K562 (cell line): Measurements from ENCODE around the gene SLC26A6. TPM values are rescaled to one million over a fixed set of nuclear protein-coding genes. Genes with fewer than 3 reads are reported as not detected.

ENCODE experiments used
- BACH1 ChIP-seq: fragments of 200-800 bp; sonication (Bioruptor generic); IDR thresholded peaks from 2 replicates; pipeline ENCODE4 v1.6.1; 2016; ENCODE audit warnings: missing genetic modification characterization, missing compliant biosample characterization
- ERF ChIP-seq: fragments of 450-650 bp; formaldehyde crosslinking; IDR thresholded peaks from 2 replicates; pipeline ENCODE4 v1.4.0; 2020; ENCODE audit warnings: mild to moderate bottlenecking, mixed read lengths
- HSF4 ChIP-seq: fragments of 250-450 bp; sonication (Bioruptor Pico); IDR thresholded peaks from 2 replicates; pipeline ENCODE4 v2.1.2; 2022; ENCODE audit warnings: mild to moderate bottlenecking, moderate library complexity, borderline replicate concordance
- ILK ChIP-seq: fragments of 450-650 bp; IDR thresholded peaks from 2 replicates; pipeline ENCODE4 v1.6.1; 2016; ENCODE audit warnings: missing genetic modification characterization, low read depth, mild to moderate bottlenecking, missing compliant biosample characterization, moderate library complexity, borderline replicate concordance
- MED1 ChIP-seq: sonication (generic); formaldehyde crosslinking; IDR thresholded peaks from 2 replicates; pipeline ENCODE4 v1.8.1; 2023; ENCODE audit warnings: missing genetic modification reagents, borderline replicate concordance
- NR1H2 ChIP-seq: sonication (generic); formaldehyde crosslinking; IDR thresholded peaks from 2 replicates; pipeline ENCODE4 v1.4.0; 2020; ENCODE audit warnings: mild to moderate bottlenecking, missing genetic modification reagents
- ZNF41 ChIP-seq: fragments of 250-450 bp; sonication (Bioruptor Pico); conservative IDR thresholded peaks from 2 replicates; pipeline ENCODE4 v1.4.0; 2020; ENCODE audit warnings: mild to moderate bottlenecking
- ZNF707 ChIP-seq: fragments of 250-450 bp; sonication (Bioruptor Pico); conservative IDR thresholded peaks from 2 replicates; pipeline ENCODE4 v1.8.0; 2022; ENCODE audit warnings: inconsistent platforms, mild to moderate bottlenecking, moderate library complexity
- polyA plus RNA-seq, 8 experiments: library from polyadenylated mRNA; depleted of rRNA in 4 of 8; stranded (reverse) in 5 of 8; unstranded in 3 of 8; fragments of >200 nt; fragmentation: Nextera tagmentation in 2 of 8; fragmentation: Illumina TruSeq in 1 of 8; extraction: Ambion mirVana in 2 of 8; extraction: Trizol in 1 of 8; gene quantifications; 2 replicates each; pipeline versions ENCODE4 v1.2.1 to v1.2.3, GENCODE V29; 2011 to 2014; ENCODE audit warnings: inconsistent platforms in 1 of 8, missing spikeins in 1 of 8
- total RNA-seq, 7 experiments: library from RNA; depleted of rRNA in 6 of 7; stranded (reverse); fragments of >200 nt in 6 of 7; fragmentation: Illumina TruSeq in 2 of 7; extraction: Trizol in 2 of 7; gene quantifications; 2 replicates each; pipeline versions ENCODE4 v1.2.1 to v1.2.3, GENCODE V29; 2011 to 2021; ENCODE audit warnings: low replicate concordance in 1 of 7
- TF ChIP-seq, protein P1 (sequence below), 2 experiments: fragments of 450-650 bp in 1 of 2; sonication (generic) in 1 of 2; formaldehyde crosslinking in 1 of 2; IDR thresholded peaks; 2 replicates each; pipeline versions ENCODE4 v1.7.1 to v1.9.0; 2016 to 2022; ENCODE audit warnings: inconsistent platforms in 1 of 2, mild to moderate bottlenecking in 1 of 2, missing genetic modification reagents in 1 of 2
- TF ChIP-seq, protein P2 (sequence below): fragments of 450-650 bp; IDR thresholded peaks from 2 replicates; pipeline ENCODE4 v1.6.1; 2017; ENCODE audit warnings: antibody characterized with exemption, mild to moderate bottlenecking
- TF ChIP-seq, protein P3 (sequence below): fragments of 450-650 bp; IDR thresholded peaks from 2 replicates; pipeline ENCODE4 v1.6.1; 2016; ENCODE audit warnings: antibody characterized with exemption

Gene SLC26A6
- total and polyA plus RNA-seq, 9 of the 15 experiments (the other 6 are each of a cell fraction or from before 2014, with no cell fraction given), result 2.1 to 27.2 (median 14.8) TPM

DNA sequence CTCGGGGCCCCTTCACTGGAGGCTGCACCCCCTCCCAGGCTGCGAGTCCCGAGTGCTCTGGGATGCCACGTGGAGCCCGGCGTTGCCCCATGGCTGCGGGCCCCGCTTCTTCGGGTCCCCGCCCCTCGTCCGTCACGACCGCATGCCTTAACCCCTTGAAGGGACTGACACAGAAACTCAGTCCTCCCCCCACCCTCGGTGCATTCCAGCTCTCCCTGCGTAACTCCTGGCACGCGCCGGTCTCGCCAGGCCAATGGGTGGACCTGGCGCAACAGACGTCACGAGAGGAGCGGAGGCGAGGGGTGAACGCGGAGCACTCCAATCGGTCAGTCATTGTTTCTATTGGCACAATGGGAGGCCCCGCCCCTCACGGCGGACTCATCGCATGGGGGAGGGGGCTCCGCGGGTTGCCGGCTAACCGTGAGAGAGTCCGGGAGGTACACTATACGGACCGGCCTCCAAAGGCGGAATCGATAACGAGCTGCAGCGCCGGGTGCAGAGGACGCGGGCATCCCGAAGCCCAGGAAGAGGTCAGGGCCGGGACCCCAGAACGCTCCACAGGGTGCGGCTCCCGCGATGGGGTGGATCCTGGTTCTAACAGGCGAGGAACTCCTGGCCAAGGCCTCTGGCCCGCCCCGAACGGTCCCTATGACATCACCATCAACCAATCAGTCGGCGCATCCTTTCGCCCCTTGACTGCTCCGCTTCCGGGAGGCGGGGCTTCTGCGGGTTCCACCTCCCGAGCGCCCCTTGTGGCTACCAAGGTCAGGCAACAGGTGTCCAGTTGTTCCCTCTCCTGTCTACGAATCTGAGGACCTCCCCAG lies 28.4 kb upstream of the SLC26A6 start (continued):
- TF ChIP-seq, protein P1, sequence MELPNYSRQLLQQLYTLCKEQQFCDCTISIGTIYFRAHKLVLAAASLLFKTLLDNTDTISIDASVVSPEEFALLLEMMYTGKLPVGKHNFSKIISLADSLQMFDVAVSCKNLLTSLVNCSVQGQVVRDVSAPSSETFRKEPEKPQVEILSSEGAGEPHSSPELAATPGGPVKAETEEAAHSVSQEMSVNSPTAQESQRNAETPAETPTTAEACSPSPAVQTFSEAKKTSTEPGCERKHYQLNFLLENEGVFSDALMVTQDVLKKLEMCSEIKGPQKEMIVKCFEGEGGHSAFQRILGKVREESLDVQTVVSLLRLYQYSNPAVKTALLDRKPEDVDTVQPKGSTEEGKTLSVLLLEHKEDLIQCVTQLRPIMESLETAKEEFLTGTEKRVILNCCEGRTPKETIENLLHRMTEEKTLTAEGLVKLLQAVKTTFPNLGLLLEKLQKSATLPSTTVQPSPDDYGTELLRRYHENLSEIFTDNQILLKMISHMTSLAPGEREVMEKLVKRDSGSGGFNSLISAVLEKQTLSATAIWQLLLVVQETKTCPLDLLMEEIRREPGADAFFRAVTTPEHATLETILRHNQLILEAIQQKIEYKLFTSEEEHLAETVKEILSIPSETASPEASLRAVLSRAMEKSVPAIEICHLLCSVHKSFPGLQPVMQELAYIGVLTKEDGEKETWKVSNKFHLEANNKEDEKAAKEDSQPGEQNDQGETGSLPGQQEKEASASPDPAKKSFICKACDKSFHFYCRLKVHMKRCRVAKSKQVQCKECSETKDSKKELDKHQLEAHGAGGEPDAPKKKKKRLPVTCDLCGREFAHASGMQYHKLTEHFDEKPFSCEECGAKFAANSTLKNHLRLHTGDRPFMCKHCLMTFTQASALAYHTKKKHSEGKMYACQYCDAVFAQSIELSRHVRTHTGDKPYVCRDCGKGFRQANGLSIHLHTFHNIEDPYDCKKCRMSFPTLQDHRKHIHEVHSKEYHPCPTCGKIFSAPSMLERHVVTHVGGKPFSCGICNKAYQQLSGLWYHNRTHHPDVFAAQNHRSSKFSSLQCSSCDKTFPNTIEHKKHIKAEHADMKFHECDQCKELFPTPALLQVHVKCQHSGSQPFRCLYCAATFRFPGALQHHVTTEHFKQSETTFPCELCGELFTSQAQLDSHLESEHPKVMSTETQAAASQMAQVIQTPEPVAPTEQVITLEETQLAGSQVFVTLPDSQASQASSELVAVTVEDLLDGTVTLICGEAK (IDR thresholded peaks at IDR 0.05), result 0 out of 2 replicates have a peak, but pooled peaks have one; percentile 23
- TF ChIP-seq, protein P1 (CRISPR knock-in tag; IDR thresholded peaks at IDR 0.05), result no peak
- TF ChIP-seq BACH1 (tag) (no peak), ZNF707 (CRISPR knock-in tag) (no peak), ILK (tag) (no peak), ZNF41 (CRISPR knock-in tag) (no peak), NR1H2 (CRISPR knock-in tag) (no peak), MED1 (CRISPR knock-in tag) (no peak), HSF4 (no peak), ERF (no peak)
- TF ChIP-seq, protein P2, sequence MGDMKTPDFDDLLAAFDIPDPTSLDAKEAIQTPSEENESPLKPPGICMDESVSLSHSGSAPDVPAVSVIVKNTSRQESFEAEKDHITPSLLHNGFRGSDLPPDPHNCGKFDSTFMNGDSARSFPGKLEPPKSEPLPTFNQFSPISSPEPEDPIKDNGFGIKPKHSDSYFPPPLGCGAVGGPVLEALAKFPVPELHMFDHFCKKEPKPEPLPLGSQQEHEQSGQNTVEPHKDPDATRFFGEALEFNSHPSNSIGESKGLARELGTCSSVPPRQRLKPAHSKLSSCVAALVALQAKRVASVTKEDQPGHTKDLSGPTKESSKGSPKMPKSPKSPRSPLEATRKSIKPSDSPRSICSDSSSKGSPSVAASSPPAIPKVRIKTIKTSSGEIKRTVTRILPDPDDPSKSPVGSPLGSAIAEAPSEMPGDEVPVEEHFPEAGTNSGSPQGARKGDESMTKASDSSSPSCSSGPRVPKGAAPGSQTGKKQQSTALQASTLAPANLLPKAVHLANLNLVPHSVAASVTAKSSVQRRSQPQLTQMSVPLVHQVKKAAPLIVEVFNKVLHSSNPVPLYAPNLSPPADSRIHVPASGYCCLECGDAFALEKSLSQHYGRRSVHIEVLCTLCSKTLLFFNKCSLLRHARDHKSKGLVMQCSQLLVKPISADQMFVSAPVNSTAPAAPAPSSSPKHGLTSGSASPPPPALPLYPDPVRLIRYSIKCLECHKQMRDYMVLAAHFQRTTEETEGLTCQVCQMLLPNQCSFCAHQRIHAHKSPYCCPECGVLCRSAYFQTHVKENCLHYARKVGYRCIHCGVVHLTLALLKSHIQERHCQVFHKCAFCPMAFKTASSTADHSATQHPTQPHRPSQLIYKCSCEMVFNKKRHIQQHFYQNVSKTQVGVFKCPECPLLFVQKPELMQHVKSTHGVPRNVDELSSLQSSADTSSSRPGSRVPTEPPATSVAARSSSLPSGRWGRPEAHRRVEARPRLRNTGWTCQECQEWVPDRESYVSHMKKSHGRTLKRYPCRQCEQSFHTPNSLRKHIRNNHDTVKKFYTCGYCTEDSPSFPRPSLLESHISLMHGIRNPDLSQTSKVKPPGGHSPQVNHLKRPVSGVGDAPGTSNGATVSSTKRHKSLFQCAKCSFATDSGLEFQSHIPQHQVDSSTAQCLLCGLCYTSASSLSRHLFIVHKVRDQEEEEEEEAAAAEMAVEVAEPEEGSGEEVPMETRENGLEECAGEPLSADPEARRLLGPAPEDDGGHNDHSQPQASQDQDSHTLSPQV, result no peak
- TF ChIP-seq, protein P3, sequence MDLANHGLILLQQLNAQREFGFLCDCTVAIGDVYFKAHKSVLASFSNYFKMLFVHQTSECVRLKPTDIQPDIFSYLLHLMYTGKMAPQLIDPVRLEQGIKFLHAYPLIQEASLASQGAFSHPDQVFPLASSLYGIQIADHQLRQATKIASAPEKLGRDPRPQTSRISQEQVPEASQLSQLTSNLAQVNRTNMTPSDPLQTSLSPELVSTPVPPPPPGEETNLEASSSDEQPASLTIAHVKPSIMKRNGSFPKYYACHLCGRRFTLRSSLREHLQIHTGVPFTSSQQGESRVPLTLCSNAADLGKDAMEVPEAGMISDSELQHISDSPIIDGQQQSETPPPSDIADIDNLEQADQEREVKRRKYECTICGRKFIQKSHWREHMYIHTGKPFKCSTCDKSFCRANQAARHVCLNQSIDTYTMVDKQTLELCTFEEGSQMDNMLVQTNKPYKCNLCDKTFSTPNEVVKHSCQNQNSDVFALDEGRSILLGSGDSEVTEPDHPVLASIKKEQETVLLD, result no peak
